ENCODE results near the gene TAC4. TPM values are rescaled to one million over a fixed set of nuclear protein-coding genes. Genes with fewer than 3 reads are reported as not detected.

The TAC4 gene
- total RNA-seq, 1 experiment from 2014 or later, result not detected

- Mint-ChIP-seq H3K27ac (peak overlapping the region in 1 of 3 experiments; percentile 63; a peak in 1 of 7 replicates), H3K27me3 (ENCODE audit: low read depth) (no peaks in the 10 kb centered on the region), H3K4me3 (no peak overlapping the region; a peak in 1 of 5 replicates), H3K36me3 (ENCODE audit: insufficient read depth in 1 of 3, low read depth in 3 of 3) (peaks cover 55 to 77% (median 66%) of the 10 kb centered on the region in 3 experiments; a peak in 6 of 7 replicates), H3K4me1 (peaks cover 63 to 64% of the 10 kb centered on the region in 2 experiments), H3K9me3 (no peaks in the 10 kb centered on the region)
- Histone ChIP-seq H3K4me1 (ENCODE audit: insufficient read depth, low read length) (peaks cover 13% of the 10 kb centered on the region; the same call in 1 of the 2 replicates), H2AFZ (ENCODE audit: low read length) (no peak overlapping the region), H2BK5ac (ENCODE audit: insufficient read length, low read length) (no peak overlapping the region), H3K23ac (ENCODE audit: insufficient read length, low read depth, low read length) (no peak overlapping the region), H2BK15ac (ENCODE audit: low read depth, low read length) (no peak overlapping the region), H3K4ac (ENCODE audit: low read depth, low read length) (no peak overlapping the region), H4K8ac (replicated peaks; ENCODE audit: insufficient read length, low read depth, low read length) (no peak overlapping the region), H2BK20ac (ENCODE audit: low read depth, low read length, poor library complexity, severe bottlenecking) (no peak overlapping the region), H2AK5ac (ENCODE audit: insufficient read length, low read length) (no peak overlapping the region), H3K18ac (ENCODE audit: insufficient read length, low read depth, low read length) (no peak overlapping the region), H4K20me1 (ENCODE audit: control insufficient read depth, insufficient read depth, insufficient read length) (no peaks in the 10 kb centered on the region), H3K14ac (ENCODE audit: insufficient read depth, low read length) (no peak overlapping the region), H3K23me2 (ENCODE audit: insufficient read length, low read depth, low read length, poor library complexity, severe bottlenecking) (no peaks in the 10 kb centered on the region), H4K5ac (ENCODE audit: insufficient read length, low read depth, low read length) (no peak overlapping the region), H3T11ph (ENCODE audit: low read length) (no peak overlapping the region), H3K9ac (ENCODE audit: extremely low read depth, insufficient read length, low read length) (no peak overlapping the region), H2BK12ac (ENCODE audit: insufficient read length, low read depth, low read length) (no peak overlapping the region), H3K27me3 (ENCODE audit: insufficient read depth, low read length) (no peaks in the 10 kb centered on the region), H3K9me3 (ENCODE audit: control insufficient read depth, low read depth, low read length) (no peaks in the 10 kb centered on the region), H4K91ac (ENCODE audit: insufficient read length, low read depth, low read length) (no peak overlapping the region), H3K4me2 (ENCODE audit: insufficient read depth, insufficient read length, low read length) (no peak overlapping the region), H3K79me1 (ENCODE audit: insufficient read depth, low read depth, low read length, poor library complexity, severe bottlenecking) (peaks cover 5% of the 10 kb centered on the region), H3K56ac (ENCODE audit: insufficient read length, low read depth, low read length) (no peak overlapping the region), H3K79me2 (ENCODE audit: insufficient read depth, low read length) (peaks cover 7% of the 10 kb centered on the region; the same call in 1 of the 2 replicates), H3K27ac (ENCODE audit: insufficient read length, low read depth, low read length) (no peak overlapping the region), H2BK120ac (ENCODE audit: low read depth, low read length, poor library complexity, severe bottlenecking) (no peak overlapping the region)
- no peak for DNase-seq
- WGBS (ENCODE audit: extremely low coverage, insufficient read length, low lambda C conversion rate), result no CpG with 5 or more reads among the region's 2 CpGs
- TF ChIP-seq CTCF (conservative IDR thresholded peaks at IDR 0.05), result no peak
These were observed 28.2 kb downstream of the TAC4 start for GRCh38 chr17:49819651-49820050.
